HL-60 (cell line): Measurements from ENCODE around the gene CALM1.

Source experiments
- DNase-seq, 2 experiments: peaks; one replicate each; pipeline ENCODE4 v3.0.0-alpha.2; 2010 to 2020; ENCODE audit warnings: low read depth in 1 of 2, low spot score in 1 of 2
- H3K27ac ChIP-seq: fragments of 250-450 bp; sonication (Bioruptor Pico); replicated peaks from 2 replicates; pipeline ENCODE4 v1.5.1; 2020; ENCODE audit warnings: mild to moderate bottlenecking, moderate library complexity
- H3K27me3 ChIP-seq: fragments of 250-450 bp; sonication (Bioruptor Pico); 2 replicates; pipeline ENCODE4 v1.5.1; 2021; ENCODE audit warnings: mild to moderate bottlenecking, moderate library complexity; ENCODE audit not compliant: insufficient read depth, poor library complexity, severe bottlenecking
- H3K4me3 ChIP-seq: replicated peaks from 2 replicates; pipeline ENCODE4 v1.5.1; 2011; ENCODE audit warnings: mild to moderate bottlenecking, control low read depth, low read length; ENCODE audit not compliant: insufficient read depth
- GABPA ChIP-seq: IDR thresholded peaks from 2 replicates; pipeline ENCODE4 v1.6.1; 2012; ENCODE audit warnings: low read depth
- POLR2AphosphoS5 ChIP-seq: IDR thresholded peaks from 2 replicates; pipeline ENCODE4 v1.6.1; 2012; ENCODE audit warnings: low read depth
- REST ChIP-seq: IDR thresholded peaks from 2 replicates; pipeline ENCODE4 v1.6.1; 2012; ENCODE audit warnings: low read depth; ENCODE audit not compliant: insufficient replicate concordance
- SPI1 ChIP-seq: IDR thresholded peaks from 2 replicates; pipeline ENCODE4 v1.6.1; 2012; ENCODE audit warnings: low read depth, mild to moderate bottlenecking, borderline replicate concordance
- TF ChIP-seq, protein P1 (sequence below): IDR thresholded peaks from one replicate; pipeline ENCODE4 v1.5.1; 2011; ENCODE audit warnings: low read length, control low read depth, inconsistent platforms; ENCODE audit not compliant: insufficient read depth

Gene CALM1

DNA sequence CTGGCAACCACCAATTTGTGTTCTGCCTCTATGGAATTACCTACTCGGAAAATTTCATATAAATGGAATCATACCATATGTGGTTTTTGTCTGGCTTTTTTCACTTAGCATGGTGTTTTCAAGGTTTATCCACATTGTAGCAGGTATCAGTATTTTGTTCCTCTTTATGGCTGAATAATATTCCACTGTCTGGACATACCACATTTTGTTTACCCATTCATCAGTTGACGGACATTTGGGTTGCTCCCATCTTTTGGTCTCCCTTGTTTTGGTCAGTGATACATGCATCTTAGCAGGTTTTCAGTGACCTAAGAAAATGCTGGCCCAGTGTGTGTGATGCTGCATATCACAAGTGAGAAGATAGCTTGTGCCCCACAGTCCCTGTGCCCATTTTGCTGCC, 21.2 kb downstream of the CALM1 start:
- H3K27me3 ChIP-seq = no peaks in the 10 kb centered on the region
- DNase-seq = no peak
- TF ChIP-seq SPI1 (no peak), REST (no peak), GABPA (no peak), POLR2AphosphoS5 (no peak)
- TF ChIP-seq, protein P1, sequence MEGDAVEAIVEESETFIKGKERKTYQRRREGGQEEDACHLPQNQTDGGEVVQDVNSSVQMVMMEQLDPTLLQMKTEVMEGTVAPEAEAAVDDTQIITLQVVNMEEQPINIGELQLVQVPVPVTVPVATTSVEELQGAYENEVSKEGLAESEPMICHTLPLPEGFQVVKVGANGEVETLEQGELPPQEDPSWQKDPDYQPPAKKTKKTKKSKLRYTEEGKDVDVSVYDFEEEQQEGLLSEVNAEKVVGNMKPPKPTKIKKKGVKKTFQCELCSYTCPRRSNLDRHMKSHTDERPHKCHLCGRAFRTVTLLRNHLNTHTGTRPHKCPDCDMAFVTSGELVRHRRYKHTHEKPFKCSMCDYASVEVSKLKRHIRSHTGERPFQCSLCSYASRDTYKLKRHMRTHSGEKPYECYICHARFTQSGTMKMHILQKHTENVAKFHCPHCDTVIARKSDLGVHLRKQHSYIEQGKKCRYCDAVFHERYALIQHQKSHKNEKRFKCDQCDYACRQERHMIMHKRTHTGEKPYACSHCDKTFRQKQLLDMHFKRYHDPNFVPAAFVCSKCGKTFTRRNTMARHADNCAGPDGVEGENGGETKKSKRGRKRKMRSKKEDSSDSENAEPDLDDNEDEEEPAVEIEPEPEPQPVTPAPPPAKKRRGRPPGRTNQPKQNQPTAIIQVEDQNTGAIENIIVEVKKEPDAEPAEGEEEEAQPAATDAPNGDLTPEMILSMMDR = no peak
- H3K4me3 ChIP-seq = no peak overlapping the region
- H3K27ac ChIP-seq = no peak overlapping the region

GRCh38 chr14:90419200-90419599, 22.4 kb downstream of the CALM1 start:
- H3K27ac ChIP-seq = no peak overlapping the region
- no peak for TF ChIP-seq REST
- TF ChIP-seq, protein P1 = no peak
- no peak for TF ChIP-seq GABPA
- TF ChIP-seq POLR2AphosphoS5 = no peak
- no peak for TF ChIP-seq SPI1
- DNase-seq = no peak
- H3K27me3 ChIP-seq = no peaks in the 10 kb centered on the region
- H3K4me3 ChIP-seq = no peak overlapping the region

- DNase-seq = no peak
- Histone ChIP-seq H3K4me3 (no peak overlapping the region), H3K27me3 (no peaks in the 10 kb centered on the region), H3K27ac (no peak overlapping the region)
- TF ChIP-seq REST = no peak
- TF ChIP-seq, protein P1 = no peak
- no peak for TF ChIP-seq SPI1
- TF ChIP-seq GABPA = no peak
- TF ChIP-seq POLR2AphosphoS5 = no peak
Observed at GRCh38 chr14:90421001-90421631, 24.3 kb downstream of the CALM1 start.
